BLaER1 treated with 17β-estradiol and CSF1 and Interleukin-3, amounts not matched to agents 10 nM and 100 nM (cell line): ENCODE results near the gene IFNE.
"Not testable (repeated sequence)": the region's sequence is repeated elsewhere in the genome, so short reads cannot be mapped to it uniquely, and the experiment has no call there.

Source experiments
- H3K27ac ChIP-seq, 11 experiments: shearing (Covaris generic); formaldehyde crosslinking; 2 replicates each; pipeline ENCODE4 v1.8.1; 2022
- H3K27me3 ChIP-seq, 11 experiments: shearing (Covaris generic); formaldehyde crosslinking; 2 replicates each; pipeline ENCODE4 v1.8.1; 2022
- H3K36me3 ChIP-seq, 11 experiments: shearing (Covaris generic); formaldehyde crosslinking; 2 replicates each; pipeline ENCODE4 v1.8.1; 2022
- H3K4me1 ChIP-seq, 10 experiments: shearing (Covaris generic); formaldehyde crosslinking; 2 replicates each; pipeline ENCODE4 v1.8.1; 2022
- H3K4me2 ChIP-seq, 11 experiments: shearing (Covaris generic); formaldehyde crosslinking; 2 replicates each; pipeline ENCODE4 v1.8.1; 2022
- H3K4me3 ChIP-seq, 10 experiments: shearing (Covaris generic); formaldehyde crosslinking; 2 replicates each; pipeline ENCODE4 v1.8.1; 2022
- H3K9ac ChIP-seq, 11 experiments: shearing (Covaris generic); formaldehyde crosslinking; 2 replicates each; pipeline ENCODE4 v1.8.1; 2022
- H3K9me3 ChIP-seq, 11 experiments: shearing (Covaris generic); formaldehyde crosslinking; replicated peaks in 1 of 11; 2 replicates each; pipeline ENCODE4 v1.8.1; 2022
- H4K20me1 ChIP-seq, 11 experiments: shearing (Covaris generic); formaldehyde crosslinking; 2 replicates each; pipeline ENCODE4 v1.8.1; 2022
- Cebpa-rat ChIP-seq, 11 experiments: shearing (Covaris generic); IDR thresholded peaks; 2 replicates each; pipeline ENCODE4 v1.8.1; 2022

Gene IFNE

GRCh38 chr9:21440139-21440538 is 42.0 kb downstream of the IFNE start, which contains the start of gene IFNA1:
TSS of gene IFNA1 (plus strand) at chr9:21440439. CDS start at chr9:21440508, 69 bp downstream.
- peaks cover 0 to 49% (median 0%) of the 10 kb centered on the region in 11 experiments; a peak in 4 of 22 replicates for H3K27me3 ChIP-seq

GRCh38 chr9:21435015-21435383 is 47.1 kb downstream of the IFNE start:
- H3K36me3 ChIP-seq, H3K27ac ChIP-seq, H4K20me1 ChIP-seq, H3K9me3 ChIP-seq, H3K4me1 ChIP-seq, H3K4me3 ChIP-seq, H3K4me2 ChIP-seq, H3K9ac ChIP-seq: not testable (repeated sequence)
- H3K27me3 ChIP-seq, result peaks cover 0 to 48% (median 0%) of the 10 kb centered on the region in 11 experiments; a peak in 4 of 22 replicates

More at GRCh38 chr9:21440139-21440538, 42.0 kb downstream of the IFNE start, which contains the start of gene IFNA1:
- Histone ChIP-seq H3K4me1 (peaks cover 10 to 18% (median 15%) of the 10 kb centered on the region in 10 experiments), H3K9ac (no peak within 1 kb of the TSS), H3K27ac (no peak within 1 kb of the TSS), H4K20me1 (no peaks in the 10 kb centered on the region), H3K36me3 (no peaks in the 10 kb centered on the region), H3K4me3 (no peak within 1 kb of the TSS), H3K9me3 (peaks cover 0 to 7% (median 0%) of the 10 kb centered on the region in 11 experiments; a peak in 2 of 22 replicates), H3K4me2 (no peak within 1 kb of the TSS)
- no peak for TF ChIP-seq Cebpa-rat (IDR thresholded peaks at IDR 0.05)

- Histone ChIP-seq H3K36me3 (no peaks in the 10 kb centered on the region), H3K9ac (no peak overlapping the region), H3K27ac (no peak overlapping the region), H3K27me3 (peaks cover 0 to 54% (median 0%) of the 10 kb centered on the region in 11 experiments; a peak in 4 of 22 replicates), H3K4me3 (no peak overlapping the region), H3K9me3 (no peaks in the 10 kb centered on the region), H4K20me1 (no peaks in the 10 kb centered on the region), H3K4me2 (no peak overlapping the region), H3K4me1 (peaks cover 0 to 7% (median 0%) of the 10 kb centered on the region in 10 experiments; a peak in 5 of 20 replicates)
- TF ChIP-seq Cebpa-rat (IDR thresholded peaks at IDR 0.05), result no peak
These were observed 47.7 kb downstream of the IFNE start for GRCh38 chr9:21434202-21435014.

GRCh38 chr9:21432672-21433425 is 49.3 kb downstream of the IFNE start:
- Histone ChIP-seq H3K36me3 (no peaks in the 10 kb centered on the region), H3K9me3 (no peaks in the 10 kb centered on the region), H3K4me1 (peaks cover 0 to 11% (median 0%) of the 10 kb centered on the region in 10 experiments; a peak in 5 of 20 replicates), H3K27ac (no peak overlapping the region), H3K4me3 (no peak overlapping the region), H4K20me1 (no peaks in the 10 kb centered on the region), H3K9ac (no peak overlapping the region), H3K4me2 (peak overlapping the region in 1 of 11 experiments; percentile 29; a peak in 2 of 22 replicates), H3K27me3 (peaks cover 0 to 63% (median 0%) of the 10 kb centered on the region in 11 experiments; a peak in 4 of 22 replicates)
- no peak for TF ChIP-seq Cebpa-rat (IDR thresholded peaks at IDR 0.05)
